ENCODE data around the gene FASTK.

DNA sequence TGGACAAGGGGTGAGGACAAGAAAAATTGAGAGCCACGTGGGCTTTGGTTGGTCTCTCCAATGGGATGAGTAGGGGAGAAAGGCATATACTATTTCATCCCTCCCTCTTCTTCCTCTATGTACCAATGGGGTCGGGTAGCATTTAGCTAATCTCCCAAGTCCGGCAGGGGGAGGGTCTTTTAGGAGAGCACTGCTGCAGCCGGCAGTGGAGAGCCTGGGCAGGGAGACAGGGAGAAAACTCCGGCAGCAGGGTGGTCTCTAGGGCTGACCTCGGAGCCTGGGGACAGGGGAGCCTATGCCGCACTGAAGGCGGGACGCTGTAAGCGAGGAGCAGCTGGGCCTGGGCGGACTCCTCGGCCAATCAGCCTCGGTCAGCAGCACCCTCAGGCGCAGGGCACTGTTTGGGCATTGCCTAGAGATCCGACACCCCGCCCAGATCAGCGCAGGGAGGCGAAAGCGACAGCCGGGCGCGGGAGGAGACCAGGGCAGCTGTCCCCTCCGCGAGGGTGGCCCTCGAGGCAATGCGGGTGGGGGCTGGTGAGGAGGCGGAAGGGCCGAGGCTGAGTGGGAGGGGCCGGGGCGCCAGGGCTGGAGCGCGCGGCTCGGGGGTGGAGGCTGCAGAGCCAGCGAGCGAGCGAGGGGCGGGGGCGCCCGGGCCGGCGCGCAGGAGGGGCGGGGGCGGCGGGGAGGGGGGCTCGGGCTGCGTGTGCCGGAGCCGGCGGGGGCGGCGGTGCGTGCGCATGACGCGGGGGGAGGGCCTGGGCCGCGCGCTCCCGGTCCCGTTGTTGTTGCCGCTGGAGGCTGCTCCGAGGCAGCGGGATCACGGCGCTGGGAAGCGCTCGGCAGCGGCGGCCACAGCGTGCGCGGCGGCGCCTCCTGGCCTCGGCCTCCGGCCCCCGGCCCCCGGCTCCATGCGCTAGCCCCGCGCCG lies 5.3 kb upstream of the FASTK start, which contains the start of gene AGAP3:
- TF ChIP-seq, protein P1, sequence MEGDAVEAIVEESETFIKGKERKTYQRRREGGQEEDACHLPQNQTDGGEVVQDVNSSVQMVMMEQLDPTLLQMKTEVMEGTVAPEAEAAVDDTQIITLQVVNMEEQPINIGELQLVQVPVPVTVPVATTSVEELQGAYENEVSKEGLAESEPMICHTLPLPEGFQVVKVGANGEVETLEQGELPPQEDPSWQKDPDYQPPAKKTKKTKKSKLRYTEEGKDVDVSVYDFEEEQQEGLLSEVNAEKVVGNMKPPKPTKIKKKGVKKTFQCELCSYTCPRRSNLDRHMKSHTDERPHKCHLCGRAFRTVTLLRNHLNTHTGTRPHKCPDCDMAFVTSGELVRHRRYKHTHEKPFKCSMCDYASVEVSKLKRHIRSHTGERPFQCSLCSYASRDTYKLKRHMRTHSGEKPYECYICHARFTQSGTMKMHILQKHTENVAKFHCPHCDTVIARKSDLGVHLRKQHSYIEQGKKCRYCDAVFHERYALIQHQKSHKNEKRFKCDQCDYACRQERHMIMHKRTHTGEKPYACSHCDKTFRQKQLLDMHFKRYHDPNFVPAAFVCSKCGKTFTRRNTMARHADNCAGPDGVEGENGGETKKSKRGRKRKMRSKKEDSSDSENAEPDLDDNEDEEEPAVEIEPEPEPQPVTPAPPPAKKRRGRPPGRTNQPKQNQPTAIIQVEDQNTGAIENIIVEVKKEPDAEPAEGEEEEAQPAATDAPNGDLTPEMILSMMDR (IDR thresholded peaks at IDR 0.05) = peak in 1 of 5 experiments; percentile 11
- TF ChIP-seq POLR2A (IDR thresholded peaks at IDR 0.05) = peak; percentile 61
